Liver (tissue), 9 donors: ENCODE results near the gene ANKRD13A. TPM values are rescaled to one million over a fixed set of nuclear protein-coding genes. Genes with fewer than 3 reads are reported as not detected.

Experiments used
- DNase-seq: peaks from one replicate; pipeline ENCODE4 v3.0.0-alpha.2; 2017; ENCODE audit warnings: low spot score
- H3K27ac ChIP-seq, 2 donors: one replicate each; pipeline ENCODE4 v1.7.0; 2013; ENCODE audit warnings: inconsistent platforms in 2 of 2, low read length in 2 of 2, control low read depth in 1 of 2, low read depth in 1 of 2, mild to moderate bottlenecking in 1 of 2
- H3K27me3 ChIP-seq, 4 donors: one replicate each; pipeline versions ENCODE4 v1.6.1 to v1.7.0; 2013; ENCODE audit warnings: low read length in 3 of 4, inconsistent platforms in 1 of 4, mild to moderate bottlenecking in 1 of 4, moderate library complexity in 1 of 4; ENCODE audit not compliant: control insufficient read depth in 4 of 4, insufficient read depth in 4 of 4
- H3K36me3 ChIP-seq, 4 donors: one replicate each; pipeline versions ENCODE4 v1.6.1 to v1.7.0; 2013; ENCODE audit warnings: low read length in 3 of 4, mild to moderate bottlenecking in 3 of 4, low read depth in 1 of 4, moderate library complexity in 1 of 4; ENCODE audit not compliant: control insufficient read depth in 4 of 4, insufficient read depth in 3 of 4
- H3K4me1 ChIP-seq, 4 donors: one replicate each; pipeline versions ENCODE4 v1.6.1 to v1.7.0; 2013; ENCODE audit warnings: low read length in 3 of 4, mild to moderate bottlenecking in 3 of 4, moderate library complexity in 1 of 4; ENCODE audit not compliant: control insufficient read depth in 4 of 4, insufficient read depth in 4 of 4
- H3K4me3 ChIP-seq, 3 donors: one replicate each; pipeline versions ENCODE4 v1.6.1 to v1.7.0; 2013; ENCODE audit warnings: low read length in 3 of 3, control low read depth in 1 of 3, low read depth in 1 of 3, mild to moderate bottlenecking in 1 of 3
- H3K9ac ChIP-seq, 2 donors: one replicate each; pipeline ENCODE4 v1.7.0; 2013; ENCODE audit warnings: low read length in 2 of 2, mild to moderate bottlenecking in 2 of 2, moderate library complexity in 2 of 2, control low read depth in 1 of 2, low read depth in 1 of 2
- H3K9me3 ChIP-seq, 4 donors: one replicate each; pipeline versions ENCODE4 v1.6.1 to v1.7.0; 2013; ENCODE audit warnings: low read length in 3 of 4; ENCODE audit not compliant: control insufficient read depth in 4 of 4
- EGR1 ChIP-seq, 2 donors: IDR thresholded peaks; 2 replicates each; pipeline ENCODE4 v1.6.1; 2016 to 2018; ENCODE audit warnings: antibody characterized with exemption in 2 of 2, low read depth in 2 of 2
- FOXA1 ChIP-seq: IDR thresholded peaks from 2 replicates; pipeline ENCODE4 v1.6.1; 2016; ENCODE audit warnings: antibody characterized with exemption
- FOXA2 ChIP-seq: IDR thresholded peaks from 2 replicates; pipeline ENCODE4 v1.6.1; 2016; ENCODE audit warnings: antibody characterized with exemption
- GABPA ChIP-seq, 2 donors: IDR thresholded peaks in 1 of 2; conservative IDR thresholded peaks in 1 of 2; 2 replicates each; pipeline ENCODE4 v1.6.1; 2016; ENCODE audit warnings: antibody characterized with exemption in 2 of 2, mild to moderate bottlenecking in 1 of 2, moderate library complexity in 1 of 2
- HNF4A ChIP-seq, 2 donors: conservative IDR thresholded peaks; 2 replicates each; pipeline ENCODE4 v1.6.1; 2016; ENCODE audit warnings: antibody characterized with exemption in 2 of 2, mild to moderate bottlenecking in 2 of 2
- HNF4G ChIP-seq: IDR thresholded peaks from 2 replicates; pipeline ENCODE4 v1.6.1; 2016; ENCODE audit warnings: antibody characterized with exemption
- JUND ChIP-seq, 2 donors: IDR thresholded peaks; 2 replicates each; pipeline ENCODE4 v1.6.1; 2016; ENCODE audit warnings: antibody characterized with exemption in 2 of 2
- NR2F2 ChIP-seq: IDR thresholded peaks from 2 replicates; pipeline ENCODE4 v1.6.1; 2016; ENCODE audit warnings: antibody characterized with exemption
- RAD21 ChIP-seq, 2 donors: IDR thresholded peaks; 2 replicates each; pipeline ENCODE4 v1.6.1; 2016; ENCODE audit warnings: antibody characterized with exemption in 2 of 2, mild to moderate bottlenecking in 2 of 2
- RXRA ChIP-seq, 2 donors: IDR thresholded peaks; 2 replicates each; pipeline ENCODE4 v1.6.1; 2017 to 2018; ENCODE audit warnings: antibody characterized with exemption in 2 of 2, mild to moderate bottlenecking in 1 of 2
- SP1 ChIP-seq: IDR thresholded peaks from 2 replicates; pipeline ENCODE4 v1.6.1; 2018; ENCODE audit warnings: antibody characterized with exemption, mild to moderate bottlenecking
- TAF1 ChIP-seq: conservative IDR thresholded peaks from 2 replicates; pipeline ENCODE4 v1.6.1; 2016; ENCODE audit warnings: antibody characterized with exemption, mild to moderate bottlenecking
- YY1 ChIP-seq: IDR thresholded peaks from 2 replicates; pipeline ENCODE4 v1.6.1; 2016; ENCODE audit warnings: antibody characterized with exemption, mild to moderate bottlenecking
- WGBS: extraction: QIAGEN DNeasy Blood & Tissue Kit; methylation state at CpG from one replicate; pipeline ENCODE4 v1.1.7; 2013; 5-methylcytosine and 5-hydroxymethylcytosine counted together
- polyA plus RNA-seq, 2 donors: library from polyadenylated mRNA; stranded (reverse) in 1 of 2; unstranded in 1 of 2; fragments of 200-250 nt in 1 of 2; fragments of >200 nt in 1 of 2; fragmentation: Nextera tagmentation in 1 of 2; extraction: Ambion mirVana in 1 of 2; gene quantifications; one replicate each; pipeline versions ENCODE4 v1.2.1 to v1.2.3, GENCODE V29; 2013 to 2015
- total RNA-seq, 2 donors: library from RNA; depleted of rRNA; stranded (reverse); fragments of >200 nt; gene quantifications; one replicate each; pipeline ENCODE4 v1.2.3, GENCODE V29; 2014
- TF ChIP-seq, protein P1 (sequence below): IDR thresholded peaks from 2 replicates; pipeline ENCODE4 v1.6.1; 2016; ENCODE audit warnings: antibody characterized with exemption
- TF ChIP-seq, protein P2 (sequence below): IDR thresholded peaks from 2 replicates; pipeline ENCODE4 v1.6.1; 2016; ENCODE audit warnings: antibody characterized with exemption
- TF ChIP-seq, protein P3 (sequence below): fragments of 150-350 bp; IDR thresholded peaks from 2 replicates; pipeline ENCODE4 v1.5.1; 2017; ENCODE audit warnings: improper control_type of control experiment, low read depth, low read length; ENCODE audit not compliant: missing input control
- TF ChIP-seq, protein P4 (sequence below): IDR thresholded peaks from 2 replicates; pipeline ENCODE4 v1.6.1; 2016; ENCODE audit warnings: antibody characterized with exemption, mild to moderate bottlenecking
- TF ChIP-seq, protein P5 (sequence below): IDR thresholded peaks from 2 replicates; pipeline ENCODE4 v1.6.1; 2016; ENCODE audit warnings: antibody characterized with exemption
- donor health status: healthy.
- donor health status: healthy.
- donor health status: healthy.
- donor health status: healthy.
- donor health status: healthy.

Gene ANKRD13A
- total RNA-seq (10 to 100 TPM; 27.0 to 40.5 TPM), polyA plus RNA-seq (10 to 100 TPM in 1 of 2 donors, 1 to 10 TPM in 1; 7.0 to 10.5 TPM)

DNA sequence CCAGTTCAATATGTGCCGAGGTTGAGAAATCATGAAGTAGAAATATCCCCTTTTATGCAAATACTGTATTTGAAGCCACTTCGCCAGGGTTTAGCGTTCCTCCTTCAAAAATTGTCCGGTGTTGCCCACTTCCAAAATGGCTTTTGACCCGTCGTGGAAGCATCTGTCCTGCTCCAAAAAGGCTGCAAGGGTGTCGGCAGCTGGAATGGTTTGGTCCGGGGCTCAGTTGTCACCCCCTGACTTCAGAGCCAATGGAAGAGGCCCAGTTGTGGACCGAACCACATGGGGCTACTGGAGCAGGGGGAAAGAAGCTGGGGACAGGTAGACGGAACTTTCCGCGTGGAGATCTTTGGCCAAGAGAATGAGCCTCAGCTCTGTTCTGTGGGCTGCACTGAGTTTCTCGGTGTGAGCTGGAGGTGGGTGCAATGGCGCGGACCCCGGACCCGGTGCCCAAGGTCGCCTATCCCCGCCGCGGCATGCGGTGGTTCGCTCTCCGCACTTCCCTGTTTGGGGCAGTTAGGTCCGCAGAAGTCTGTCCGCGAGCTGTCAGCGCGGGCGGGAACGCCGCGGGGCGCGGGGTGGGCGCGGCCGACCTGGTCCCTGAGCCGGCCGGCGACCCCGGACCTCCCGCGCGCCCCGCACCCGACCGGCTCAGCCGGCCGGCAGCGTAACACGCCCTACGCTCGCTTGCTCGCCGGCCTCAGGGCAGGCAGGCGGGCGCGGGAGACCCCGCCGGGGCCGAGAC lies at the start of gene ANKRD13A:
ANKRD13A (plus strand) TSS at position 527 of the 745 bp plus-strand sequence. CDS start 259 bp downstream, outside the sequence.
- peak; percentile 89 for DNase-seq
- Histone ChIP-seq H3K27ac (peak within 1 kb of the TSS; percentile 90 to 95), H3K4me1 (peaks cover 0 to 29% (median 23%) of the 10 kb centered on the region in 4 donors), H3K9ac (peak within 1 kb of the TSS; percentile 82 to 88), H3K4me3 (peak within 1 kb of the TSS; percentile 78 to 92 (median 86)), H3K9me3 (no peaks in the 10 kb centered on the region), H3K27me3 (no peaks in the 10 kb centered on the region), H3K36me3 (peaks cover 0 to 4% (median 0%) of the 10 kb centered on the region in 4 donors)
- TF ChIP-seq, protein P1, sequence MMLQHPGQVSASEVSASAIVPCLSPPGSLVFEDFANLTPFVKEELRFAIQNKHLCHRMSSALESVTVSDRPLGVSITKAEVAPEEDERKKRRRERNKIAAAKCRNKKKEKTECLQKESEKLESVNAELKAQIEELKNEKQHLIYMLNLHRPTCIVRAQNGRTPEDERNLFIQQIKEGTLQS, result peak; percentile 76
- peak; percentile 36 for TF ChIP-seq FOXA2
- peak; percentile 37 for TF ChIP-seq FOXA1
- TF ChIP-seq HNF4A (conservative IDR thresholded peaks at IDR 0.05), result peak in 1 of 2 donors; percentile 60
- TF ChIP-seq GABPA (IDR thresholded peaks at IDR 0.05 in 1 of 2, conservative IDR thresholded peaks at IDR 0.05 in 1 of 2), result peak; percentile 50 to 71
- TF ChIP-seq, protein P2, sequence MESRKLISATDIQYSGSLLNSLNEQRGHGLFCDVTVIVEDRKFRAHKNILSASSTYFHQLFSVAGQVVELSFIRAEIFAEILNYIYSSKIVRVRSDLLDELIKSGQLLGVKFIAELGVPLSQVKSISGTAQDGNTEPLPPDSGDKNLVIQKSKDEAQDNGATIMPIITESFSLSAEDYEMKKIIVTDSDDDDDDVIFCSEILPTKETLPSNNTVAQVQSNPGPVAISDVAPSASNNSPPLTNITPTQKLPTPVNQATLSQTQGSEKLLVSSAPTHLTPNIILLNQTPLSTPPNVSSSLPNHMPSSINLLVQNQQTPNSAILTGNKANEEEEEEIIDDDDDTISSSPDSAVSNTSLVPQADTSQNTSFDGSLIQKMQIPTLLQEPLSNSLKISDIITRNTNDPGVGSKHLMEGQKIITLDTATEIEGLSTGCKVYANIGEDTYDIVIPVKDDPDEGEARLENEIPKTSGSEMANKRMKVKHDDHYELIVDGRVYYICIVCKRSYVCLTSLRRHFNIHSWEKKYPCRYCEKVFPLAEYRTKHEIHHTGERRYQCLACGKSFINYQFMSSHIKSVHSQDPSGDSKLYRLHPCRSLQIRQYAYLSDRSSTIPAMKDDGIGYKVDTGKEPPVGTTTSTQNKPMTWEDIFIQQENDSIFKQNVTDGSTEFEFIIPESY, result peak; percentile 84
- TF ChIP-seq, protein P3, sequence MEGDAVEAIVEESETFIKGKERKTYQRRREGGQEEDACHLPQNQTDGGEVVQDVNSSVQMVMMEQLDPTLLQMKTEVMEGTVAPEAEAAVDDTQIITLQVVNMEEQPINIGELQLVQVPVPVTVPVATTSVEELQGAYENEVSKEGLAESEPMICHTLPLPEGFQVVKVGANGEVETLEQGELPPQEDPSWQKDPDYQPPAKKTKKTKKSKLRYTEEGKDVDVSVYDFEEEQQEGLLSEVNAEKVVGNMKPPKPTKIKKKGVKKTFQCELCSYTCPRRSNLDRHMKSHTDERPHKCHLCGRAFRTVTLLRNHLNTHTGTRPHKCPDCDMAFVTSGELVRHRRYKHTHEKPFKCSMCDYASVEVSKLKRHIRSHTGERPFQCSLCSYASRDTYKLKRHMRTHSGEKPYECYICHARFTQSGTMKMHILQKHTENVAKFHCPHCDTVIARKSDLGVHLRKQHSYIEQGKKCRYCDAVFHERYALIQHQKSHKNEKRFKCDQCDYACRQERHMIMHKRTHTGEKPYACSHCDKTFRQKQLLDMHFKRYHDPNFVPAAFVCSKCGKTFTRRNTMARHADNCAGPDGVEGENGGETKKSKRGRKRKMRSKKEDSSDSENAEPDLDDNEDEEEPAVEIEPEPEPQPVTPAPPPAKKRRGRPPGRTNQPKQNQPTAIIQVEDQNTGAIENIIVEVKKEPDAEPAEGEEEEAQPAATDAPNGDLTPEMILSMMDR, result no peak
- peak; percentile 92 for TF ChIP-seq SP1
- TF ChIP-seq, protein P4, sequence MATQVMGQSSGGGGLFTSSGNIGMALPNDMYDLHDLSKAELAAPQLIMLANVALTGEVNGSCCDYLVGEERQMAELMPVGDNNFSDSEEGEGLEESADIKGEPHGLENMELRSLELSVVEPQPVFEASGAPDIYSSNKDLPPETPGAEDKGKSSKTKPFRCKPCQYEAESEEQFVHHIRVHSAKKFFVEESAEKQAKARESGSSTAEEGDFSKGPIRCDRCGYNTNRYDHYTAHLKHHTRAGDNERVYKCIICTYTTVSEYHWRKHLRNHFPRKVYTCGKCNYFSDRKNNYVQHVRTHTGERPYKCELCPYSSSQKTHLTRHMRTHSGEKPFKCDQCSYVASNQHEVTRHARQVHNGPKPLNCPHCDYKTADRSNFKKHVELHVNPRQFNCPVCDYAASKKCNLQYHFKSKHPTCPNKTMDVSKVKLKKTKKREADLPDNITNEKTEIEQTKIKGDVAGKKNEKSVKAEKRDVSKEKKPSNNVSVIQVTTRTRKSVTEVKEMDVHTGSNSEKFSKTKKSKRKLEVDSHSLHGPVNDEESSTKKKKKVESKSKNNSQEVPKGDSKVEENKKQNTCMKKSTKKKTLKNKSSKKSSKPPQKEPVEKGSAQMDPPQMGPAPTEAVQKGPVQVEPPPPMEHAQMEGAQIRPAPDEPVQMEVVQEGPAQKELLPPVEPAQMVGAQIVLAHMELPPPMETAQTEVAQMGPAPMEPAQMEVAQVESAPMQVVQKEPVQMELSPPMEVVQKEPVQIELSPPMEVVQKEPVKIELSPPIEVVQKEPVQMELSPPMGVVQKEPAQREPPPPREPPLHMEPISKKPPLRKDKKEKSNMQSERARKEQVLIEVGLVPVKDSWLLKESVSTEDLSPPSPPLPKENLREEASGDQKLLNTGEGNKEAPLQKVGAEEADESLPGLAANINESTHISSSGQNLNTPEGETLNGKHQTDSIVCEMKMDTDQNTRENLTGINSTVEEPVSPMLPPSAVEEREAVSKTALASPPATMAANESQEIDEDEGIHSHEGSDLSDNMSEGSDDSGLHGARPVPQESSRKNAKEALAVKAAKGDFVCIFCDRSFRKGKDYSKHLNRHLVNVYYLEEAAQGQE, result peak; percentile 26
- TF ChIP-seq TAF1, result peak; percentile 67
- TF ChIP-seq, protein P5, sequence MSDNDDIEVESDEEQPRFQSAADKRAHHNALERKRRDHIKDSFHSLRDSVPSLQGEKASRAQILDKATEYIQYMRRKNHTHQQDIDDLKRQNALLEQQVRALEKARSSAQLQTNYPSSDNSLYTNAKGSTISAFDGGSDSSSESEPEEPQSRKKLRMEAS, result peak; percentile 99
- peak; percentile 90 for TF ChIP-seq NR2F2
- TF ChIP-seq YY1, result peak; percentile 100
- TF ChIP-seq RAD21 (IDR thresholded peaks at IDR 0.05), result peak; percentile 24 to 31
- peak; percentile 11 for TF ChIP-seq HNF4G
- peak; percentile 50 to 67 for TF ChIP-seq RXRA (IDR thresholded peaks at IDR 0.05)
- peak; percentile 29 to 69 for TF ChIP-seq JUND (IDR thresholded peaks at IDR 0.05)
- TF ChIP-seq EGR1 (IDR thresholded peaks at IDR 0.05; ENCODE audit: low read depth in 2 of 2), result peak; percentile 72 to 77
- under 1% methylated on average over 62 of the region's 62 CpGs for WGBS
